ENCODE results near the gene CUL3. TPM values are rescaled to one million over a fixed set of nuclear protein-coding genes. Genes with fewer than 3 reads are reported as not detected.
"Not testable (repeated sequence)": the region's sequence is repeated elsewhere in the genome, so short reads cannot be mapped to it uniquely, and the experiment has no call there.

CUL3 gene
- total and polyA plus RNA-seq, 10 of the 15 experiments (the other 5 are each of a cell fraction or from before 2014, with no cell fraction given) = 22.0 to 95.4 (median 53.4) TPM

DNA sequence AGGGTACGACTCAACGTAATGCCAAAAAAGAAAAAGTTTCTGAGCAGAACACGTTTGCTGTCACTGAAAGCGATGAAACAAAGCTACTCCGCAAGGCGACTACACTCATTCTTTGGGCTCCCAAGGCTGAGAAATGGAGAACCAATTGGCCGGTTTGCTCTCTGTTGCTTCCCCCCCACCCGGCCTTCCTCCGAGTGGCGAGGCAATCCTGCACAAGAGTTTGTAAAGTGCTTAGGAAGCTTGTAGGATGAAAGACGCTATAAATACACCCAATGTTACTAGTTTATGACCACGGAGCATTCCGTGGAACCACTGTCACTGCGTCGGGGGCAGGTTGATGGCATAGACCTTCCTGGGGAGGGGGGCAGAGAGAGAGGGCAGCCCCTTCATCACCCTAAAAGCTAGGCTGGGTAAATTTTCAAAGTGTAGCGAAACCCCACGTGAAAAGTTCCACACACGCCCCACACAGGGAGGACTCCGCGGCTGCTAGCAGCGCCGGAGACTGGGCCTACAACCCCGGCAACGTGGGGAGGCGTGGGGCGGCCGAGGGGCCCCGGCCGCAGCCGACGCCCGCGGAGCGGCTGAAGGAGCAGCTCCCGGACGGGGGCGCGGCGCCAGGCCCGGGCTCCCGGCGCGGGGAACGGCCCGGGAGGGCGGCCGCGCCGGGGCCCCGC is 915 bp downstream of the CUL3 start (continued):
- TF ChIP-seq, protein P1, sequence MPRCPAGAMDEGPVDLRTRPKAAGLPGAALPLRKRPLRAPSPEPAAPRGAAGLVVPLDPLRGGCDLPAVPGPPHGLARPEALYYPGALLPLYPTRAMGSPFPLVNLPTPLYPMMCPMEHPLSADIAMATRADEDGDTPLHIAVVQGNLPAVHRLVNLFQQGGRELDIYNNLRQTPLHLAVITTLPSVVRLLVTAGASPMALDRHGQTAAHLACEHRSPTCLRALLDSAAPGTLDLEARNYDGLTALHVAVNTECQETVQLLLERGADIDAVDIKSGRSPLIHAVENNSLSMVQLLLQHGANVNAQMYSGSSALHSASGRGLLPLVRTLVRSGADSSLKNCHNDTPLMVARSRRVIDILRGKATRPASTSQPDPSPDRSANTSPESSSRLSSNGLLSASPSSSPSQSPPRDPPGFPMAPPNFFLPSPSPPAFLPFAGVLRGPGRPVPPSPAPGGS (IDR thresholded peaks at IDR 0.05; ENCODE audit: borderline replicate concordance, insufficient read depth, low read depth, low read length, poor library complexity, severe bottlenecking) = no peak
- TF ChIP-seq NR2C2 (IDR thresholded peaks at IDR 0.05; ENCODE audit: borderline replicate concordance, control insufficient read depth, insufficient read length, low read depth) (no peak), SUPT20H (IDR thresholded peaks at IDR 0.05; ENCODE audit: borderline replicate concordance, control insufficient read depth, low read depth, low read length) (no peak), TCF12 (IDR thresholded peaks at IDR 0.05; ENCODE audit: low read depth, low read length) (no peak)
- TF ChIP-seq, protein P2, sequence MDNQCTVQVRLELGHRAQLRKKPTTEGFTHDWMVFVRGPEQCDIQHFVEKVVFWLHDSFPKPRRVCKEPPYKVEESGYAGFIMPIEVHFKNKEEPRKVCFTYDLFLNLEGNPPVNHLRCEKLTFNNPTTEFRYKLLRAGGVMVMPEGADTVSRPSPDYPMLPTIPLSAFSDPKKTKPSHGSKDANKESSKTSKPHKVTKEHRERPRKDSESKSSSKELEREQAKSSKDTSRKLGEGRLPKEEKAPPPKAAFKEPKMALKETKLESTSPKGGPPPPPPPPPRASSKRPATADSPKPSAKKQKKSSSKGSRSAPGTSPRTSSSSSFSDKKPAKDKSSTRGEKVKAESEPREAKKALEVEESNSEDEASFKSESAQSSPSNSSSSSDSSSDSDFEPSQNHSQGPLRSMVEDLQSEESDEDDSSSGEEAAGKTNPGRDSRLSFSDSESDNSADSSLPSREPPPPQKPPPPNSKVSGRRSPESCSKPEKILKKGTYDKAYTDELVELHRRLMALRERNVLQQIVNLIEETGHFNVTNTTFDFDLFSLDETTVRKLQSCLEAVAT (IDR thresholded peaks at IDR 0.05) = 0 out of 2 replicates have a peak, but pooled peaks have one; percentile 31

DNA sequence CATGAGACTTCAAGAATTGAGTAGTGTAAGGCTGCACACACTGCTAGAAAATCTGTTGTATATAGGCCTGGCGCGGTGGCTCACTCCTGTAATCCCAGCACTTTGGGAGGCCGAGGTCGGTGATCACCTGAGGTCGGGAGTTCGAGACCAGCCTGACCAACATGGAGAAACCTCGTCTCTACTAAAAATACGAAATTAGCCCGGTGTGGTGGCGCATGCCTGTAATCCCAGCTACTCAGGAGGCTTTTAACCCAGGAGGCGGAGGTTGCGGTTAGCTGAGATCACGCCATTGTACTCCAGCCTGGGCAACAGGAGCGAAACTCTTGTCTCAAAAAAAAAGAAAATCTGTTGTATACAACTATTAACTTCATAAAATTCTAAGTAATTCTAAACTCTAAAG is 2.1 kb downstream of the CUL3 start:
- DNase-seq (ENCODE audit: low read depth, low spot score); H3K9me3 ChIP-seq (replicated peaks; ENCODE audit: control insufficient read depth, insufficient read depth, low read length); H2AFZ ChIP-seq (ENCODE audit: control insufficient read depth, low read depth, low read length); H4K20me1 ChIP-seq (ENCODE audit: control insufficient read depth, insufficient read depth); BruUV-seq (replicated peaks); FAIRE-seq; H3K36me3 ChIP-seq (ENCODE audit: control insufficient read depth in 2 of 2, insufficient read depth in 2 of 2, low read length in 1 of 2); H3K4me1 ChIP-seq (ENCODE audit: control insufficient read depth, insufficient read depth, low read length); ATAC-seq; H3K27me3 ChIP-seq (replicated peaks in 1 of 2; ENCODE audit: control insufficient read depth in 2 of 2, insufficient read depth in 2 of 2, low read length in 1 of 2); H3K27ac ChIP-seq (ENCODE audit: control insufficient read depth, insufficient read depth); H3K9ac ChIP-seq (ENCODE audit: control insufficient read depth, insufficient read depth, low read length); intact Hi-C loops (cut with micrococcal nuclease; ENCODE audit: unreplicated experiment): not testable (repeated sequence)
- Histone ChIP-seq H3K79me2 (ENCODE audit: control insufficient read depth, insufficient read depth, low read length) (peaks cover 69% of the 10 kb centered on the region), H3K4me3 (peak overlapping the region; percentile 96), H3K4me2 (ENCODE audit: control insufficient read depth, insufficient read depth) (peak overlapping the region; percentile 85)
- POLR2A ChIA-PET = interaction anchor here (1.4 to 1.8 kb wide), 2 partner anchors 13 to 54 kb away, joined by 3 to 5 read pairs; no protein-coding TSS in a partner anchor
- RAD21 ChIA-PET (ENCODE audit: unreplicated experiment) = interaction anchor here (1.1 to 7.6 kb wide), 4 partner anchors 8 to 60 kb away, joined by 3 to 91 read pairs (median 10); no protein-coding TSS in a partner anchor
- 88% methylated on average over 14 of the region's 14 CpGs for WGBS (ENCODE audit: insufficient coverage, insufficient replicate concordance, low lambda C conversion rate, missing lambda C conversion rate)
- CTCF ChIA-PET = interaction anchor here (1.0 to 1.7 kb wide), 4 partner anchors 8 to 64 kb away, joined by 3 to 5 read pairs (median 4); no protein-coding TSS in a partner anchor
- in situ Hi-C loops (cut with MboI) = loop anchor here (10.0 kb wide), 1 partner anchor 628 kb away; the partner anchor contains the start of gene MRPL44
- TF ChIP-seq, protein P2 (IDR thresholded peaks at IDR 0.05) = peak; percentile 99
- TF ChIP-seq, protein P3, sequence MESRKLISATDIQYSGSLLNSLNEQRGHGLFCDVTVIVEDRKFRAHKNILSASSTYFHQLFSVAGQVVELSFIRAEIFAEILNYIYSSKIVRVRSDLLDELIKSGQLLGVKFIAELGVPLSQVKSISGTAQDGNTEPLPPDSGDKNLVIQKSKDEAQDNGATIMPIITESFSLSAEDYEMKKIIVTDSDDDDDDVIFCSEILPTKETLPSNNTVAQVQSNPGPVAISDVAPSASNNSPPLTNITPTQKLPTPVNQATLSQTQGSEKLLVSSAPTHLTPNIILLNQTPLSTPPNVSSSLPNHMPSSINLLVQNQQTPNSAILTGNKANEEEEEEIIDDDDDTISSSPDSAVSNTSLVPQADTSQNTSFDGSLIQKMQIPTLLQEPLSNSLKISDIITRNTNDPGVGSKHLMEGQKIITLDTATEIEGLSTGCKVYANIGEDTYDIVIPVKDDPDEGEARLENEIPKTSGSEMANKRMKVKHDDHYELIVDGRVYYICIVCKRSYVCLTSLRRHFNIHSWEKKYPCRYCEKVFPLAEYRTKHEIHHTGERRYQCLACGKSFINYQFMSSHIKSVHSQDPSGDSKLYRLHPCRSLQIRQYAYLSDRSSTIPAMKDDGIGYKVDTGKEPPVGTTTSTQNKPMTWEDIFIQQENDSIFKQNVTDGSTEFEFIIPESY (IDR thresholded peaks at IDR 0.05) = peak; percentile 57; the same call in 1 of the 2 replicates
- SMC1A ChIA-PET (ENCODE audit: uncharacterized antibody, unreplicated experiment) = interaction anchor here (0.7 to 17.7 kb wide), 15 partner anchors 8 to 114 kb away, joined by 3 to 219 read pairs (median 4); no protein-coding TSS in a partner anchor

Measured in GM12878 (cell line).